GM12878 (cell line): ENCODE data around the gene JMY. TPM values are rescaled to one million over a fixed set of nuclear protein-coding genes. Genes with fewer than 3 reads are reported as not detected.
A peak's percentile ranks its signal among the peaks of the same experiment; 100 is the strongest.

Experiments
- ATAC-seq: fragments of 200-7000 bp; cut with Tn5 transposase; 3 replicates; pipeline ENCODE4 v1.9.1; 2020; ENCODE audit warnings: mild to moderate bottlenecking, moderate library complexity
- BruUV-seq: library from RNA; stranded (reverse); fragments of 400-500 nt; replicated peaks from 2 replicates; lab custom pipeline; 2021; lab: Mats Ljungman, UMichigan
- CTCF ChIA-PET: fragments of 300-600 bp; sonication (Branson Sonifier 250); formaldehyde crosslinking; extraction: SDS; loops from one replicate; lab custom pipeline; 2021; ENCODE audit warnings: inconsistent platforms; lab: Yijun Ruan, JAX
- POLR2A ChIA-PET: fragments of 350-600 bp; formaldehyde crosslinking; extraction: SDS; loops from one replicate; lab custom pipeline; 2021; ENCODE audit warnings: inconsistent platforms; lab: Charles Lee
- RAD21 ChIA-PET: fragments of 300-600 bp; sonication (Branson Sonifier 250); formaldehyde crosslinking; loops from one replicate; lab custom pipeline; 2023; ENCODE audit warnings: antibody characterized with exemption; ENCODE audit not compliant: unreplicated experiment; lab: Charles Lee
- SMC1A ChIA-PET: fragments of 300-600 bp; sonication (Branson Sonifier 250); formaldehyde crosslinking; loops from one replicate; lab custom pipeline; 2023; ENCODE audit not compliant: unreplicated experiment, uncharacterized antibody; lab: Charles Lee
- DNase-seq: peaks from one replicate; pipeline ENCODE4 v3.0.0-alpha.2; 2011; ENCODE audit warnings: low read depth, low spot score
- FAIRE-seq: peaks from 3 replicates; lab custom pipeline; 2011; peaks lifted over from hg19 to GRCh38; lab: Jason Lieb, UNC
- H2AFZ ChIP-seq: 2 replicates; pipeline ENCODE4 v1.6.0; 2011; ENCODE audit warnings: low read depth, low read length, control low read depth; ENCODE audit not compliant: control insufficient read depth
- H3K27ac ChIP-seq: 2 replicates; pipeline ENCODE4 v1.5.1; 2011; ENCODE audit warnings: control low read depth; ENCODE audit not compliant: control insufficient read depth, insufficient read depth
- H3K27me3 ChIP-seq, 2 experiments: replicated peaks in 1 of 2; 2 replicates each; pipeline versions ENCODE4 v1.6.0 to v1.6.1; 2011; ENCODE audit warnings: low read length in 1 of 2; ENCODE audit not compliant: control insufficient read depth in 2 of 2, insufficient read depth in 2 of 2
- H3K36me3 ChIP-seq, 2 experiments: 2 replicates each; pipeline ENCODE4 v1.5.1; 2011; ENCODE audit warnings: low read length in 1 of 2; ENCODE audit not compliant: control insufficient read depth in 2 of 2, insufficient read depth in 2 of 2
- H3K4me1 ChIP-seq: 2 replicates; pipeline ENCODE4 v1.6.1; 2011; ENCODE audit warnings: mild to moderate bottlenecking, low read length, moderate library complexity, mixed read lengths; ENCODE audit not compliant: control insufficient read depth, insufficient read depth
- H3K4me2 ChIP-seq: 2 replicates; pipeline ENCODE4 v1.6.0; 2011; ENCODE audit warnings: control low read depth; ENCODE audit not compliant: control insufficient read depth, insufficient read depth
- H3K4me3 ChIP-seq: fragments of 200-600 bp; sonication (generic); 2 replicates; pipeline ENCODE4 v1.5.1; 2016
- H3K79me2 ChIP-seq: 2 replicates; pipeline ENCODE4 v1.6.0; 2011; ENCODE audit warnings: low read length; ENCODE audit not compliant: control insufficient read depth, insufficient read depth
- H3K9ac ChIP-seq: 2 replicates; pipeline ENCODE4 v1.8.0; 2011; ENCODE audit warnings: low read length, control low read depth, mixed read lengths; ENCODE audit not compliant: control insufficient read depth, insufficient read depth
- H3K9me3 ChIP-seq: replicated peaks from 3 replicates; pipeline ENCODE4 v1.5.1; 2011; ENCODE audit warnings: mild to moderate bottlenecking, low read length; ENCODE audit not compliant: control insufficient read depth, insufficient read depth
- H4K20me1 ChIP-seq: 2 replicates; pipeline ENCODE4 v1.6.0; 2011; ENCODE audit not compliant: control insufficient read depth, insufficient read depth
- BACH1 ChIP-seq: fragments of 450-650 bp; IDR thresholded peaks from 2 replicates; pipeline ENCODE4 v1.6.1; 2017; ENCODE audit warnings: mild to moderate bottlenecking, borderline replicate concordance
- BCL11A ChIP-seq: IDR thresholded peaks from 2 replicates; pipeline ENCODE4 v1.6.1; 2011; ENCODE audit warnings: low read depth, low read length
- CEBPB ChIP-seq, 2 experiments: fragments of 150-350 bp in 1 of 2; IDR thresholded peaks; 2 replicates each; pipeline ENCODE4 v1.6.1; 2012 to 2014; ENCODE audit warnings: low read depth in 2 of 2, low read length in 2 of 2, borderline replicate concordance in 1 of 2, inconsistent platforms in 1 of 2
- CREB1 ChIP-seq: IDR thresholded peaks from 2 replicates; pipeline ENCODE4 v1.6.1; 2012; ENCODE audit warnings: low read depth, mild to moderate bottlenecking, inconsistent platforms
- CREM ChIP-seq: IDR thresholded peaks from 2 replicates; pipeline ENCODE4 v1.6.1; 2014; ENCODE audit warnings: antibody characterized with exemption, low read depth
- CUX1 ChIP-seq: IDR thresholded peaks from 2 replicates; pipeline ENCODE4 v1.6.1; 2012; ENCODE audit warnings: improper control_type of control experiment, low read depth, low read length; ENCODE audit not compliant: insufficient replicate concordance
- GABPA ChIP-seq: IDR thresholded peaks from 2 replicates; pipeline ENCODE4 v1.6.1; 2014; ENCODE audit warnings: antibody characterized with exemption, low read depth, mild to moderate bottlenecking, inconsistent platforms
- GATAD2B ChIP-seq: fragments of 450-650 bp; conservative IDR thresholded peaks from 2 replicates; pipeline ENCODE4 v1.6.1; 2017; ENCODE audit warnings: low read depth, mild to moderate bottlenecking, moderate library complexity
- HCFC1 ChIP-seq: fragments of 150-350 bp; IDR thresholded peaks from 2 replicates; pipeline ENCODE4 v1.6.1; 2014; ENCODE audit warnings: low read length
- IKZF2 ChIP-seq, 2 experiments: fragments of 450-650 bp; IDR thresholded peaks; 2 replicates each; pipeline ENCODE4 v1.6.1; 2017; ENCODE audit warnings: mild to moderate bottlenecking in 2 of 2, moderate library complexity in 2 of 2
- IRF4 ChIP-seq: IDR thresholded peaks from 2 replicates; pipeline ENCODE4 v1.6.1; 2011; ENCODE audit warnings: low read depth, low read length
- JUNB ChIP-seq: IDR thresholded peaks from 2 replicates; pipeline ENCODE4 v1.6.1; 2016; ENCODE audit warnings: antibody characterized with exemption, mild to moderate bottlenecking
- MEF2A ChIP-seq: IDR thresholded peaks from 2 replicates; pipeline ENCODE4 v1.6.1; 2011; ENCODE audit warnings: low read depth, mild to moderate bottlenecking, low read length, moderate library complexity; ENCODE audit not compliant: insufficient read depth
- NBN ChIP-seq: fragments of 450-650 bp; IDR thresholded peaks from 2 replicates; pipeline ENCODE4 v1.6.1; 2016
- NR2F1 ChIP-seq: fragments of 450-650 bp; conservative IDR thresholded peaks from 2 replicates; pipeline ENCODE4 v1.6.1; 2017; ENCODE audit warnings: mild to moderate bottlenecking
- NRF1 ChIP-seq: conservative IDR thresholded peaks from 2 replicates; pipeline ENCODE4 v1.6.1; 2011; ENCODE audit warnings: mild to moderate bottlenecking, low read depth, low read length, improper control_type of control experiment
- RUNX3 ChIP-seq: IDR thresholded peaks from 2 replicates; pipeline ENCODE4 v1.6.1; 2012; ENCODE audit warnings: low read length, inconsistent platforms
- SMAD1 ChIP-seq: fragments of 450-650 bp; IDR thresholded peaks from 2 replicates; pipeline ENCODE4 v1.6.1; 2018; ENCODE audit warnings: mild to moderate bottlenecking, low read depth; ENCODE audit not compliant: partially characterized antibody
- ZNF24 ChIP-seq: fragments of 450-650 bp; IDR thresholded peaks from 2 replicates; pipeline ENCODE4 v1.6.1; 2017; ENCODE audit warnings: antibody characterized with exemption, mild to moderate bottlenecking
- ZSCAN29 ChIP-seq: fragments of 450-650 bp; IDR thresholded peaks from 2 replicates; pipeline ENCODE4 v1.6.1; 2017; ENCODE audit warnings: mild to moderate bottlenecking, moderate library complexity
- WGBS: methylation state at CpG from one replicate; pipeline ENCODE4 v1.1.6; 2016; ENCODE audit warnings: low lambda C conversion rate; ENCODE audit not compliant: insufficient replicate concordance, insufficient coverage; ENCODE audit errors: missing lambda C conversion rate; 5-methylcytosine and 5-hydroxymethylcytosine counted together
- in situ Hi-C: fragments of 300-500 bp; cut with MboI; formaldehyde crosslinking; loops from 9 replicates; pipeline ENCODE4 v1.14.3; 2018; ENCODE audit warnings: mixed read lengths
- intact Hi-C: fragments of 100-400 bp; cut with micrococcal nuclease; formaldehyde crosslinking; loops from one replicate; pipeline ENCODE4 v1.14.2; 2022; ENCODE audit not compliant: unreplicated experiment
- polyA plus RNA-seq, 11 experiments: library from polyadenylated mRNA; depleted of rRNA in 4 of 11; unstranded in 6 of 11; stranded (reverse) in 5 of 11; fragments of >200 nt; fragmentation: Nextera tagmentation in 4 of 11; fragmentation: Illumina TruSeq in 1 of 11; extraction: Ambion mirVana in 4 of 11; extraction: Trizol in 1 of 11; gene quantifications; 1 replicate in 1 of 11; 2 replicates in 10 of 11; pipeline versions ENCODE4 v1.2.1 to v1.2.3, GENCODE V29; 2011 to 2016; ENCODE audit warnings: inconsistent platforms in 2 of 11, missing spikeins in 2 of 11, low read depth in 1 of 11
- total RNA-seq, 4 experiments: library from RNA; depleted of rRNA in 3 of 4; stranded (reverse); fragments of >200 nt in 3 of 4; fragmentation: Illumina TruSeq in 1 of 4; extraction: Trizol in 1 of 4; gene quantifications; 2 replicates each; pipeline versions ENCODE4 v1.2.1 to v1.2.3, GENCODE V29; 2013 to 2021
- TF ChIP-seq, protein P1 (sequence below): IDR thresholded peaks from 2 replicates; pipeline ENCODE4 v1.6.1; 2012; ENCODE audit warnings: low read length, inconsistent platforms

Gene JMY
- total and polyA plus RNA-seq, 10 of the 15 experiments (the other 5 are each of a cell fraction or from before 2014, with no cell fraction given), result 0.63 to 4.8 (median 2.4) TPM

DNA sequence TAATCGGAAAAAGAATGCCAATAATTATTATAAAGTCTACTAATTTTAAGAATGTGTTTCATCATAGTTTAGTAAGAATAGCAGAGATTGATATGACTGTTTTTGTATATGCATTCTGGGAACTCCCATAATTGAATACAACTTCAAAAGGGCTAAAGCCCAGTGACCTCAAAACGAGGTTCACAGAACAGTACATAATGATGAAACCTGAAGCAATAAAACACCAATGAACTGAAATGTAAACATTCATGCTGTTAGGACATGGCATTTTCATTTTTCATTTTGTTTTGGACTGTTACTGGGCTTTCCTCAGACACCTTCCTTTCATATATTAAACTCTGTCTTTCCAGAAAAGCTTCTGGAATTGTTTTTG lies 684 bp upstream of the JMY start:
- SMC1A ChIA-PET, result interaction anchor here (1.1 to 1.4 kb wide), 2 partner anchors 12 to 19 kb away, joined by 3 to 5 read pairs; no protein-coding TSS in a partner anchor
- RAD21 ChIA-PET, result interaction anchor here (0.7 to 1.3 kb wide), 3 partner anchors 8 to 102 kb away, joined by 3 read pairs; no protein-coding TSS in a partner anchor
- Histone ChIP-seq H3K4me2 (peak overlapping the region; percentile 94), H3K79me2 (peaks cover 26% of the 10 kb centered on the region), H4K20me1 (no peaks in the 10 kb centered on the region), H3K27me3 (no peaks in the 10 kb centered on the region), H3K4me1 (peaks cover 5% of the 10 kb centered on the region), H3K27ac (peak overlapping the region; percentile 89), H3K36me3 (no peaks in the 10 kb centered on the region), H2AFZ (peak overlapping the region; percentile 90), H3K9me3 (no peaks in the 10 kb centered on the region), H3K9ac (peak overlapping the region; percentile 94), H3K4me3 (peak overlapping the region; percentile 90)
- 0% methylated on average over 2 of the region's 2 CpGs for WGBS
- intact Hi-C loops, result loop anchor here (5.0 kb wide), 1 partner anchor 277 kb away; the partner anchor contains the start of gene HOMER1
- DNase-seq (no peak), FAIRE-seq (peak; percentile 91), ATAC-seq (peak; percentile 43)
- POLR2A ChIA-PET, result interaction anchor here (0.5 kb wide), 1 partner anchor 102 kb away, joined by 7 read pairs; no protein-coding TSS in a partner anchor
- in situ Hi-C loops, result no loop called here
- CTCF ChIA-PET, result interaction anchor here (0.7 kb wide), 1 partner anchor 8 kb away, joined by 3 read pairs; no protein-coding TSS in a partner anchor
- BruUV-seq, result TSS peak; percentile 92
- TF ChIP-seq CEBPB (IDR thresholded peaks at IDR 0.05; ENCODE audit: borderline replicate concordance in 1 of 2, low read depth in 2 of 2, low read length in 2 of 2) (peak; percentile 63 to 74; a peak in 2 of 4 replicates), SMAD1 (peak; percentile 19), RUNX3 (peak; percentile 76), NBN (no peak), GABPA (0 out of 2 replicates have a peak, but pooled peaks have one; percentile 33), IKZF2 (IDR thresholded peaks at IDR 0.05) (no peak), BCL11A (0 out of 2 replicates have a peak, but pooled peaks have one; percentile 25), CREB1 (peak; percentile 73; the same call in 1 of the 2 replicates), HCFC1 (no peak), CUX1 (peak; percentile 58), ZSCAN29 (no peak), NRF1 (no peak), CREM (peak; percentile 68), BACH1 (no peak), MEF2A (0 out of 2 replicates have a peak, but pooled peaks have one; percentile 51), IRF4 (peak; percentile 65; the same call in 1 of the 2 replicates), ZNF24 (no peak), NR2F1 (0 out of 2 replicates have a peak, but pooled peaks have one; percentile 26), JUNB (peak; percentile 98), GATAD2B (no peak)
- TF ChIP-seq, protein P1, sequence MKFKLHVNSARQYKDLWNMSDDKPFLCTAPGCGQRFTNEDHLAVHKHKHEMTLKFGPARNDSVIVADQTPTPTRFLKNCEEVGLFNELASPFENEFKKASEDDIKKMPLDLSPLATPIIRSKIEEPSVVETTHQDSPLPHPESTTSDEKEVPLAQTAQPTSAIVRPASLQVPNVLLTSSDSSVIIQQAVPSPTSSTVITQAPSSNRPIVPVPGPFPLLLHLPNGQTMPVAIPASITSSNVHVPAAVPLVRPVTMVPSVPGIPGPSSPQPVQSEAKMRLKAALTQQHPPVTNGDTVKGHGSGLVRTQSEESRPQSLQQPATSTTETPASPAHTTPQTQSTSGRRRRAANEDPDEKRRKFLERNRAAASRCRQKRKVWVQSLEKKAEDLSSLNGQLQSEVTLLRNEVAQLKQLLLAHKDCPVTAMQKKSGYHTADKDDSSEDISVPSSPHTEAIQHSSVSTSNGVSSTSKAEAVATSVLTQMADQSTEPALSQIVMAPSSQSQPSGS, result peak; percentile 64; the same call in 1 of the 2 replicates
